Testis (tissue), 3 donors: Measurements from ENCODE around the gene PMEPA1. TPM values are rescaled to one million over a fixed set of nuclear protein-coding genes. Genes with fewer than 3 reads are reported as not detected.

ENCODE experiments used
- DNase-seq: peaks from one replicate; pipeline ENCODE4 v3.0.0-alpha.2; 2019
- H3K27ac ChIP-seq, 2 donors: fragments of 200-600 bp; sonication (generic); one replicate each; pipeline ENCODE4 v1.5.1; 2019
- H3K27me3 ChIP-seq: fragments of 200-600 bp; sonication (generic); one replicate; pipeline ENCODE4 v1.5.1; 2019
- H3K36me3 ChIP-seq: fragments of 200-600 bp; sonication (generic); one replicate; pipeline ENCODE4 v1.5.1; 2017; ENCODE audit warnings: low read depth; ENCODE audit errors: missing control alignments
- H3K4me1 ChIP-seq: fragments of 200-600 bp; sonication (generic); one replicate; pipeline ENCODE4 v1.5.1; 2019
- H3K4me3 ChIP-seq, 2 donors: fragments of 200-600 bp; sonication (generic); one replicate each; pipeline ENCODE4 v1.5.1; 2017 to 2019
- H3K9me3 ChIP-seq: fragments of 200-600 bp; sonication (generic); one replicate; pipeline ENCODE4 v1.5.1; 2017
- POLR2A ChIP-seq: fragments of 450-650 bp; IDR thresholded peaks from one replicate; pipeline ENCODE4 v1.6.1; 2017; ENCODE audit warnings: antibody characterized with exemption, mild to moderate bottlenecking, moderate library complexity
- WGBS, 2 donors: methylation state at CpG; one replicate each; pipeline ENCODE4 v1.1.5; 2018; 5-methylcytosine and 5-hydroxymethylcytosine counted together
- intact Hi-C: fragments of 100-400 bp; cut with DNase I; formaldehyde crosslinking; loops from one replicate; pipeline ENCODE4 v1.15.1; 2023; ENCODE audit warnings: low total_unique reads
- polyA plus RNA-seq: library from polyadenylated mRNA; stranded (reverse); fragments of 350-450 nt; fragmentation: Illumina TruSeq; extraction: RNeasy Lipid Tissue Mini Kit (QIAGEN cat#74804); gene quantifications from one replicate; pipeline ENCODE4 v1.2.3, GENCODE V29; 2014; ENCODE audit warnings: low read depth, low replicate concordance; ENCODE audit not compliant: insufficient read depth
- total RNA-seq, 2 donors: library from RNA; depleted of rRNA; stranded (reverse); fragments of >200 nt; gene quantifications; one replicate each; pipeline ENCODE4 v1.2.3, GENCODE V29; 2016
- TF ChIP-seq, protein P1 (sequence below), 3 experiments: fragments of 450-650 bp in 2 of 3; fragments of 200-600 bp in 1 of 3; sonication (generic) in 1 of 3; IDR thresholded peaks; one replicate each; pipeline ENCODE4 v1.5.1; 2016 to 2019; ENCODE audit warnings: antibody characterized with exemption in 3 of 3, mild to moderate bottlenecking in 2 of 3, moderate library complexity in 1 of 3

PMEPA1 gene
- total and polyA plus RNA-seq, 3 donors from 2014 or later = 8.1 to 16.8 (median 12.1) TPM

DNA sequence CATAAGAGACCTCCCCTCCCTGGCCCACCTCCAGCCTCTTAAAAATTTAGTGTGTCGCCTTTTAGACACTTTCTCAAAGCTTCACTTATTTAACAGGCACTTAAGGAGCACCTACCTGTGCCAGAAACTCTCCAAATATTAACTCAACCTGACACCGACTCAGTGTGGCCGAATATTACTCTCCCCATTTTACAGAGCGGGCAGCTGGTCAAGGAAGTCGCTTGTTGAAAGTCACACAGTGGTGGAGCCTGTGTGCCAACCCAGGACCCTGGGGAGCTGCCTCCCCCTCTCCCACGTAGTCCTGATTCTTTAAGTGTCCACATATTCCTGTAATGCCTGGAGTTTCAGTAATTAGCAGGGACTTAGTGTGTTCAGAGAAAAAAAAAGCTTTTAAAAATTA, 1.0 kb upstream of the PMEPA1 start:
- Histone ChIP-seq H3K36me3 (no peaks in the 10 kb centered on the region), H3K27ac (peak overlapping the region in 1 of 2 donors; percentile 83), H3K4me1 (peaks cover 8% of the 10 kb centered on the region), H3K27me3 (no peaks in the 10 kb centered on the region), H3K4me3 (peak overlapping the region; percentile 68 to 76), H3K9me3 (no peaks in the 10 kb centered on the region)
- intact Hi-C loops = no loop called here
- TF ChIP-seq POLR2A = no peak
- TF ChIP-seq, protein P1, sequence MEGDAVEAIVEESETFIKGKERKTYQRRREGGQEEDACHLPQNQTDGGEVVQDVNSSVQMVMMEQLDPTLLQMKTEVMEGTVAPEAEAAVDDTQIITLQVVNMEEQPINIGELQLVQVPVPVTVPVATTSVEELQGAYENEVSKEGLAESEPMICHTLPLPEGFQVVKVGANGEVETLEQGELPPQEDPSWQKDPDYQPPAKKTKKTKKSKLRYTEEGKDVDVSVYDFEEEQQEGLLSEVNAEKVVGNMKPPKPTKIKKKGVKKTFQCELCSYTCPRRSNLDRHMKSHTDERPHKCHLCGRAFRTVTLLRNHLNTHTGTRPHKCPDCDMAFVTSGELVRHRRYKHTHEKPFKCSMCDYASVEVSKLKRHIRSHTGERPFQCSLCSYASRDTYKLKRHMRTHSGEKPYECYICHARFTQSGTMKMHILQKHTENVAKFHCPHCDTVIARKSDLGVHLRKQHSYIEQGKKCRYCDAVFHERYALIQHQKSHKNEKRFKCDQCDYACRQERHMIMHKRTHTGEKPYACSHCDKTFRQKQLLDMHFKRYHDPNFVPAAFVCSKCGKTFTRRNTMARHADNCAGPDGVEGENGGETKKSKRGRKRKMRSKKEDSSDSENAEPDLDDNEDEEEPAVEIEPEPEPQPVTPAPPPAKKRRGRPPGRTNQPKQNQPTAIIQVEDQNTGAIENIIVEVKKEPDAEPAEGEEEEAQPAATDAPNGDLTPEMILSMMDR (IDR thresholded peaks at IDR 0.05) = no peak
- WGBS, 2 donors = 14 to 18% methylated on average over 6 of the region's 6 CpGs
- no peak for DNase-seq

DNA sequence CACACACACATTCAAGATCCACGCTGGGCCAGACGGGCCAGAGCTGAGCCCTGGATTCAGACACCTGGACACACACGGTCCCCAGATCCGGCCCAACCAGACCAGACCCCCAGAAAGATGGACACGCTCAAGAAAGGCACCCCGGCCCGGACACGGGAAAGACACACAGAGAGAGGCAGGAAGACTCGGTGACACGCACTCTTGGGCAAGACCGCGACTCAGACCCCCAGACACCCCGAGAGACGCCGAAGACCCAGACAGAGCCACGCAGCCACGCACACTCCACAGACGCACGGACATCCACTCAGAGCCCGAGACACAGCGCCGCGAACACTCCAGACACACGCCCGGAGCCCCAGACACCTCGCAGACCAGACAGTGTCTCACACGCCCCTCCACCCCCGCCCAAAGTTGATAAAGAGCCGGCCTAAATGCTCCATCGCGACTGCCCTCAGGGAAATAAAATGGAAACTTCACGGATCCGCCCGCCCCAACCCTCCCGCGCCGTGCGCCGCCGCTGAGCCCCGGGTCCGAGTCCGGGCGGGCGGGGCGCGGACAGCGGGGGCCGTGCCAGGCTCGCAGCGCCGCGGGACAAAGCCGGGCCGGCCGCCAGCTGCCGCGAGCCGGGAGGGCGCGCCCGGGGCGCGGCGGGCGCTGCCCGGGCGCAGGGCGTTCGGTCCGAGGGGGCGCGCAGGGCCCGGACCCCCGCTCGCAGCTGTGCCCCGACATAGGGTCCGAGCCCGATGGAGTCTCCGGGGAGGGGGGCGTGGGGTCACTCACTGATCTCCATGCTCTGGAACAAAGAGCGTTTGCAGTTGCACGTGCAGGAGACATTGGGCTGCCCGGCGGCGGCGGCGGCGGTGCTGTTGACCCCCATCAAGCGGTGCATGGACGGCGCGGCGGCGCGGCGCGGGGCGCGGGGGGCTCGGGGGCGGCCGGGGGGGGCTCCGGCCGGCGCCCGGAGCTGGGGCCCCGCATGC, 831 bp downstream of the PMEPA1 start:
- intact Hi-C loops = no loop called here
- Histone ChIP-seq H3K27ac (peak overlapping the region in 1 of 2 donors; percentile 53), H3K36me3 (no peaks in the 10 kb centered on the region), H3K4me1 (peaks cover 8% of the 10 kb centered on the region), H3K4me3 (peak overlapping the region; percentile 55 to 68), H3K9me3 (no peaks in the 10 kb centered on the region), H3K27me3 (no peaks in the 10 kb centered on the region)
- WGBS, 2 donors = 5% methylated on average over 98 of the region's 108 CpGs; no CpG with 5 or more reads in 1 of the 2 donors
- no peak for TF ChIP-seq POLR2A
- TF ChIP-seq, protein P1 (IDR thresholded peaks at IDR 0.05) = no peak
- DNase-seq = peak; percentile 34

DNA sequence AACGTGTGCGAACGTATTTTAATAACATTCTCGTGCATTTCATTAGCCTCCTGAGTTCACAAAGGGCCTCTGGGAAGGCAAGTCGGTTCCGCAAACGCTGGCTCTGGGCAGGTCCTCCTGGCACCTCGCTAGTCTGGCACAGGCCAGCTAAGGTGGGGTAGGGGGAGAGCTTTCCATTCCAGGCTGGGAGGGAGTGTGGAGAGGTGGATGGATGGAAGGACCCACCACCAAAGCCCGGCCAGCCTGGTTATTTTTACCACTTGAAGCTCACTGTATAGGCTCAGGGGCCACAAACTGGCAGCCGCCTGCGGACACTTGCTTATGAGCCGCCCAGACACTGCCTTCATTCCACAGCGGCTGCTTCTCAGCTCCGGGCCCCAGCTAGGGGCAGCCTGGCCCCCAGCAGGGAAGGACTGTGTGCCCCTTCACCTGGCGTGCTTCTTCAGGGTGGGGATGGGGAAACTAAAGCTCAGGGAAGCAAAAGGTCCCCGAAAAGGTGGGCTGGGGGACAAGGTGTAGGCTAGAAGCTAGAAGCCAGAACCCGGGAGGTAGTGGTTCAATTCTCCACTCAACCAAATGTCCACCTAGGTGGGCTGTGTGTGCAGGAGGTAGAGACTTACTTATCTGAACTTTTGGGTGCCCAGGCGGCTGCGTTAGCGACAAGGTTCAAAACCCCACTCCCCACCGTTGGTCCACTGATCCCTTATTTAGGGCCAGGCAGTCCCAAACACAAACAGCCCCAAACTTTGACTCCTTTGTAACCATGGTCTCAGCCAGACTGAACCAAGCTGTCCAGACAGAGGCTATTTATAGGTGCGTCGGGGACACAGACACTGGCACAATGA, 1.7 kb downstream of the PMEPA1 start:
- Histone ChIP-seq H3K4me1 (peaks cover 8% of the 10 kb centered on the region), H3K9me3 (no peaks in the 10 kb centered on the region), H3K36me3 (no peaks in the 10 kb centered on the region), H3K27me3 (no peaks in the 10 kb centered on the region), H3K27ac (peak overlapping the region in 1 of 2 donors; percentile 53), H3K4me3 (peak overlapping the region in 1 of 2 donors; percentile 55)
- 46 to 47% methylated on average over 16 to 23 of the region's 23 CpGs for WGBS, 2 donors
- TF ChIP-seq POLR2A = no peak
- TF ChIP-seq, protein P1 (IDR thresholded peaks at IDR 0.05) = no peak
- intact Hi-C loops = no loop called here
- DNase-seq = no peak

DNA sequence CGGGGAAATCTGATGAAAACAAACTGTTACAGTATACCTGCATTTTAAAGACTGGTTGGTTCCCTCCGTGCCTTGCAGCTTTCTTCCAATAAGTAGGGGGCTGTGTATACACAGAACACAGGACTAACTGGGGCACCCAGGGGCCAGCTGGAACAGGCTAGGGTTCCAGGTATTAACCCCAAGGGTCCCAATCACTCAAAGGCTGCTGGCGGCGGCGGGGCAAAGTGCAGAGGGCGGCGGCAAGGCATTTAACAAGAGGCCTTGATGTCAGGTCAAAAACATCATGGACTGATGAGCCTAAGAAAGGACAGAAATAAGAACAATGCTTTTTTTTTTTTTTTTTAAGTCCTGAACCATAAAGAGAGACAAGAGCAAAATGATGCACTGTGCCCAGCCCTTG, 2.5 kb downstream of the PMEPA1 start:
- DNase-seq = no peak
- WGBS, 2 donors = 82 to 87% methylated on average over 7 of the region's 7 CpGs
- Histone ChIP-seq H3K4me1 (peaks cover 8% of the 10 kb centered on the region), H3K4me3 (no peak overlapping the region), H3K27ac (no peak overlapping the region), H3K27me3 (no peaks in the 10 kb centered on the region), H3K36me3 (no peaks in the 10 kb centered on the region), H3K9me3 (no peaks in the 10 kb centered on the region)
- intact Hi-C loops = no loop called here
- TF ChIP-seq, protein P1 (IDR thresholded peaks at IDR 0.05) = no peak
